Endometrial microvascular endothelial cells (primary cell): ENCODE results near the gene SPINK2. TPM values are rescaled to one million over a fixed set of nuclear protein-coding genes. Genes with fewer than 3 reads are reported as not detected.

Experiments used
- in situ Hi-C: cut with HindIII; loops from 2 replicates; pipeline ENCODE4 v1.10.0; 2017; ENCODE audit warnings: low sequenced_read_pairs, low pct_unique_long_range_greater_than_20kb; ENCODE audit errors: inconsistent ontology term
- total RNA-seq: library from RNA; depleted of rRNA; stranded (reverse); fragments of >200 nt; gene quantifications from one replicate; pipeline ENCODE4 v1.2.3, GENCODE V29; 2015; ENCODE audit errors: inconsistent ontology term

Gene SPINK2
- total RNA-seq, 1 donor from 2014 or later, result not detected

GRCh38 chr4:56804551-56804950 lies 16.9 kb downstream of the SPINK2 start:
- in situ Hi-C loops, result no loop called here

- in situ Hi-C loops, result no loop called here
Measured at GRCh38 chr4:56803471-56803870, 18.0 kb downstream of the SPINK2 start.

GRCh38 chr4:56799824-56800756 lies 21.4 kb downstream of the SPINK2 start:
- in situ Hi-C loops, result no loop called here

- in situ Hi-C loops, result no loop called here
Measured at GRCh38 chr4:56799161-56799759, 22.2 kb downstream of the SPINK2 start.

GRCh38 chr4:56796211-56796610 lies 25.3 kb downstream of the SPINK2 start:
- in situ Hi-C loops, result no loop called here

- in situ Hi-C loops, result no loop called here
Measured at GRCh38 chr4:56791316-56791715, 30.2 kb downstream of the SPINK2 start.

GRCh38 chr4:56790691-56791091 lies 30.8 kb downstream of the SPINK2 start:
- in situ Hi-C loops, result no loop called here

- in situ Hi-C loops, result no loop called here
Measured at GRCh38 chr4:56788081-56788480, 33.4 kb downstream of the SPINK2 start.

GRCh38 chr4:56787380-56787779 lies 34.1 kb downstream of the SPINK2 start:
- in situ Hi-C loops, result no loop called here

- in situ Hi-C loops, result no loop called here
Measured at GRCh38 chr4:56786955-56787354, 34.5 kb downstream of the SPINK2 start.

- in situ Hi-C loops, result no loop called here
Measured at GRCh38 chr4:56783986-56784385, 37.5 kb downstream of the SPINK2 start.

- in situ Hi-C loops, result no loop called here
Measured at GRCh38 chr4:56782019-56782418, 39.5 kb downstream of the SPINK2 start.

- in situ Hi-C loops, result no loop called here
Measured at GRCh38 chr4:56773346-56773745, 48.2 kb downstream of the SPINK2 start.

- in situ Hi-C loops, result no loop called here
Measured at GRCh38 chr4:56772134-56772533, 49.4 kb downstream of the SPINK2 start.

- in situ Hi-C loops, result no loop called here
Measured at GRCh38 chr4:56768763-56769162, 52.7 kb downstream of the SPINK2 start.

- in situ Hi-C loops, result no loop called here
Measured at GRCh38 chr4:56768316-56768715, 53.2 kb downstream of the SPINK2 start.

GRCh38 chr4:56767567-56767966 lies 53.9 kb downstream of the SPINK2 start:
- in situ Hi-C loops, result no loop called here

- in situ Hi-C loops, result no loop called here
Measured at GRCh38 chr4:56764775-56765174, 56.7 kb downstream of the SPINK2 start.

- in situ Hi-C loops, result no loop called here
Measured at GRCh38 chr4:56764223-56764622, 57.3 kb downstream of the SPINK2 start.

- in situ Hi-C loops, result no loop called here
Measured at GRCh38 chr4:56762484-56763250, 58.8 kb downstream of the SPINK2 start.
